K562 (cell line): ENCODE data around the gene ALX3. TPM values are rescaled to one million over a fixed set of nuclear protein-coding genes. Genes with fewer than 3 reads are reported as not detected.

Source experiments
- ATAC-seq: fragments of 200-7000 bp; cut with Tn5 transposase; 3 replicates; pipeline ENCODE4 v1.9.1; 2020; ENCODE audit warnings: moderate library complexity
- BruUV-seq: library from RNA; stranded (reverse); fragments of 400-500 nt; replicated peaks from 2 replicates; lab custom pipeline; 2021; lab: Mats Ljungman, UMichigan
- CTCF ChIA-PET: fragments of 300-600 bp; formaldehyde crosslinking; extraction: SDS; loops from one replicate; lab custom pipeline; 2021; ENCODE audit warnings: low intra/inter-chr PET ratio; lab: Yijun Ruan, JAX
- POLR2A ChIA-PET: fragments of 300-600, 350-650 bp; sonication (Branson Sonifier 250); formaldehyde crosslinking; extraction: SDS; loops from one replicate; lab custom pipeline; 2021; ENCODE audit warnings: antibody characterized with exemption, inconsistent platforms; lab: Yijun Ruan, JAX
- DNase-seq, 4 experiments: peaks; one replicate each; pipeline versions ENCODE4 v3.0.0 to v3.0.0-alpha.2; 2011 to 2018; ENCODE audit warnings: low spot score in 3 of 4, mixed read lengths in 3 of 4; ENCODE audit errors: extremely low read depth in 1 of 4
- FAIRE-seq: peaks from 2 replicates; lab custom pipeline; 2011; peaks lifted over from hg19 to GRCh38; lab: Jason Lieb, UNC
- H2AFZ ChIP-seq: 2 replicates; pipeline ENCODE4 v1.6.0; 2011; ENCODE audit warnings: low read depth, low read length, control low read depth, inconsistent platforms
- H3K27ac ChIP-seq: fragments of 200-600 bp; 3 replicates; pipeline ENCODE4 v1.8.0; 2011; ENCODE audit warnings: low read depth, mild to moderate bottlenecking, control low read depth, inconsistent platforms, low read length, moderate library complexity, mixed read lengths; ENCODE audit errors: extremely low read depth
- H3K27me3 ChIP-seq, 2 experiments: fragments of 300-600 bp in 1 of 2; 2 replicates in 1 of 2; 3 replicates in 1 of 2; pipeline versions ENCODE4 v1.6.0 to v1.8.0; 2011; ENCODE audit warnings: inconsistent platforms in 2 of 2, low read length in 2 of 2, mild to moderate bottlenecking in 1 of 2, mixed read lengths in 1 of 2, moderate library complexity in 1 of 2; ENCODE audit not compliant: control insufficient read depth in 2 of 2, insufficient read depth in 2 of 2
- H3K36me3 ChIP-seq: fragments of 300-600 bp; 3 replicates; pipeline ENCODE4 v1.8.0; 2011; ENCODE audit warnings: mild to moderate bottlenecking, low read length, inconsistent platforms; ENCODE audit not compliant: control insufficient read depth, insufficient read depth
- H3K4me1 ChIP-seq, 2 experiments: fragments of 200-600 bp in 1 of 2; replicated peaks in 1 of 2; 2 replicates in 1 of 2; 3 replicates in 1 of 2; pipeline versions ENCODE4 v1.5.1 to v1.8.0; 2011; ENCODE audit warnings: inconsistent platforms in 2 of 2, low read length in 2 of 2, mild to moderate bottlenecking in 1 of 2, mixed read lengths in 1 of 2, moderate library complexity in 1 of 2; ENCODE audit not compliant: control insufficient read depth in 2 of 2, insufficient read depth in 2 of 2
- H3K4me2 ChIP-seq: 2 replicates; pipeline ENCODE4 v1.6.1; 2011; ENCODE audit warnings: low read length, control low read depth, inconsistent platforms, mixed read lengths; ENCODE audit not compliant: insufficient read depth
- H3K4me3 ChIP-seq: fragments of 200-600 bp; sonication (generic), shearing (Covaris generic); 2 replicates; pipeline ENCODE4 v1.5.1; 2016; ENCODE audit warnings: control low read depth, inconsistent platforms
- H3K79me2 ChIP-seq: fragments of 200-600 bp; 3 replicates; pipeline ENCODE4 v1.8.0; 2011; ENCODE audit warnings: low read length, inconsistent platforms; ENCODE audit not compliant: control insufficient read depth, insufficient read depth
- H3K9ac ChIP-seq, 2 experiments: 2 replicates each; pipeline versions ENCODE4 v1.6.0 to v1.6.1; 2011; ENCODE audit warnings: low read depth in 2 of 2, low read length in 2 of 2, control low read depth in 1 of 2, inconsistent platforms in 1 of 2, mild to moderate bottlenecking in 1 of 2, mixed read lengths in 1 of 2; ENCODE audit not compliant: insufficient read depth in 1 of 2
- H3K9me1 ChIP-seq: one replicate; pipeline ENCODE4 v1.6.0; 2011; ENCODE audit warnings: inconsistent platforms, mild to moderate bottlenecking, low read length, moderate library complexity; ENCODE audit not compliant: control insufficient read depth, insufficient read depth
- H3K9me3 ChIP-seq: replicated peaks from 2 replicates; pipeline ENCODE4 v1.5.1; 2011; ENCODE audit warnings: low read depth, low read length, inconsistent platforms; ENCODE audit not compliant: control insufficient read depth, insufficient read depth
- H4K20me1 ChIP-seq: replicated peaks from 2 replicates; pipeline ENCODE4 v1.6.1; 2011; ENCODE audit warnings: low read length, inconsistent platforms, mixed read lengths; ENCODE audit not compliant: control insufficient read depth, insufficient read depth
- ATF1 ChIP-seq, 2 experiments: fragments of 450-650 bp in 1 of 2; IDR thresholded peaks; 2 replicates each; pipeline ENCODE4 v1.6.1; 2016; ENCODE audit warnings: missing compliant biosample characterization in 1 of 2, missing genetic modification characterization in 1 of 2
- CBX8 ChIP-seq: fragments of 200-600 bp; sonication (generic); IDR thresholded peaks from 2 replicates; pipeline ENCODE4 v1.6.1; 2012; ENCODE audit warnings: borderline replicate concordance, mixed run types, low read depth, mild to moderate bottlenecking, moderate library complexity, mixed read lengths, low read length, control low read depth, inconsistent platforms; ENCODE audit not compliant: poor library complexity, severe bottlenecking; ENCODE audit errors: extremely low read depth
- HMG20B ChIP-seq: fragments of 250-450 bp; sonication (Bioruptor Pico); IDR thresholded peaks from 2 replicates; pipeline ENCODE4 v1.5.0; 2021; ENCODE audit warnings: mild to moderate bottlenecking
- KAT7 ChIP-seq: sonication (generic); formaldehyde crosslinking; IDR thresholded peaks from 2 replicates; pipeline ENCODE4 v1.8.0; 2022; ENCODE audit warnings: missing genetic modification reagents, mild to moderate bottlenecking, borderline replicate concordance
- NFRKB ChIP-seq: fragments of 450-650 bp; IDR thresholded peaks from 2 replicates; pipeline ENCODE4 v1.6.1; 2016; ENCODE audit warnings: low read depth
- SMARCC2 ChIP-seq: fragments of 450-650 bp; IDR thresholded peaks from 2 replicates; pipeline ENCODE4 v1.6.1; 2017; ENCODE audit warnings: antibody characterized with exemption, moderate library complexity, mild to moderate bottlenecking, low read depth
- TRIM25 ChIP-seq: fragments of 450-650 bp; IDR thresholded peaks from 2 replicates; pipeline ENCODE4 v1.7.0; 2016; ENCODE audit warnings: borderline replicate concordance
- ZNF518B ChIP-seq: fragments of 250-450 bp; sonication (Bioruptor Pico); IDR thresholded peaks from 2 replicates; pipeline ENCODE4 v1.5.0; 2021; ENCODE audit warnings: mild to moderate bottlenecking, moderate library complexity
- WGBS: fragments of 100-300 bp; shearing (Covaris generic); methylation state at CpG from one replicate; pipeline ENCODE4 v1.1.6; 2016; ENCODE audit warnings: low coverage, mixed read lengths; ENCODE audit not compliant: insufficient coverage; ENCODE audit errors: missing lambda C conversion rate; 5-methylcytosine and 5-hydroxymethylcytosine counted together
- in situ Hi-C: fragments of 300-500 bp; cut with MboI; formaldehyde crosslinking; loops from 4 replicates; pipeline ENCODE4 v1.15.0; 2018; ENCODE audit warnings: inconsistent platforms, mixed read lengths
- intact Hi-C: fragments of 100-400 bp; cut with micrococcal nuclease; formaldehyde crosslinking; loops from 2 replicates; pipeline ENCODE4 v1.14.2; 2022
- polyA plus RNA-seq, 8 experiments: library from polyadenylated mRNA; depleted of rRNA in 4 of 8; stranded (reverse) in 5 of 8; unstranded in 3 of 8; fragments of >200 nt; fragmentation: Nextera tagmentation in 2 of 8; fragmentation: Illumina TruSeq in 1 of 8; extraction: Ambion mirVana in 2 of 8; extraction: Trizol in 1 of 8; gene quantifications; 2 replicates each; pipeline versions ENCODE4 v1.2.1 to v1.2.3, GENCODE V29; 2011 to 2014; ENCODE audit warnings: inconsistent platforms in 1 of 8, missing spikeins in 1 of 8
- total RNA-seq, 7 experiments: library from RNA; depleted of rRNA in 6 of 7; stranded (reverse); fragments of >200 nt in 6 of 7; fragmentation: Illumina TruSeq in 2 of 7; extraction: Trizol in 2 of 7; gene quantifications; 2 replicates each; pipeline versions ENCODE4 v1.2.1 to v1.2.3, GENCODE V29; 2011 to 2021; ENCODE audit warnings: low replicate concordance in 1 of 7
- TF ChIP-seq, protein P1 (sequence below): fragments of 450-650 bp; IDR thresholded peaks from 2 replicates; pipeline ENCODE4 v1.6.1; 2018; ENCODE audit not compliant: partially characterized antibody

The ALX3 gene
- total and polyA plus RNA-seq, 9 of the 15 experiments (the other 6 are each of a cell fraction or from before 2014, with no cell fraction given) = not detected

DNA sequence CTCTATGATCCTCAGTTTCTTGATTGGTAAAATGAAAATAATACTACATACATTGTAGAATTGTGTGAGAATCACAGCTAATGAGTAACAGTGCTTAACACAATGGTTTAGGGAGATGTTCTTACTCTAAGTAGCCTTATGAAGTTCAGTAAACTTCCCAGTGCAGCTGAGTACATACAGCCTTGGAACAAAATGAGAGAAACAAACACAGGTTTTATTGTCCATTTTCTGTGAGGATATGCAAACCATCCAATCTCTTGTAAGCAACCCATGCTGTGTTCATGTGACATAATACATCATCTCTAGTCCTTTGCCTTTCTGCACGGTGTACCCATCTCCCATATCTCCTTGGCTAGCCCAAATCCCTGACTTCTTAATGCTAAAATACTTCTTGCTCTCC, 50.7 kb downstream of the ALX3 start (continued):
- TF ChIP-seq, protein P1, sequence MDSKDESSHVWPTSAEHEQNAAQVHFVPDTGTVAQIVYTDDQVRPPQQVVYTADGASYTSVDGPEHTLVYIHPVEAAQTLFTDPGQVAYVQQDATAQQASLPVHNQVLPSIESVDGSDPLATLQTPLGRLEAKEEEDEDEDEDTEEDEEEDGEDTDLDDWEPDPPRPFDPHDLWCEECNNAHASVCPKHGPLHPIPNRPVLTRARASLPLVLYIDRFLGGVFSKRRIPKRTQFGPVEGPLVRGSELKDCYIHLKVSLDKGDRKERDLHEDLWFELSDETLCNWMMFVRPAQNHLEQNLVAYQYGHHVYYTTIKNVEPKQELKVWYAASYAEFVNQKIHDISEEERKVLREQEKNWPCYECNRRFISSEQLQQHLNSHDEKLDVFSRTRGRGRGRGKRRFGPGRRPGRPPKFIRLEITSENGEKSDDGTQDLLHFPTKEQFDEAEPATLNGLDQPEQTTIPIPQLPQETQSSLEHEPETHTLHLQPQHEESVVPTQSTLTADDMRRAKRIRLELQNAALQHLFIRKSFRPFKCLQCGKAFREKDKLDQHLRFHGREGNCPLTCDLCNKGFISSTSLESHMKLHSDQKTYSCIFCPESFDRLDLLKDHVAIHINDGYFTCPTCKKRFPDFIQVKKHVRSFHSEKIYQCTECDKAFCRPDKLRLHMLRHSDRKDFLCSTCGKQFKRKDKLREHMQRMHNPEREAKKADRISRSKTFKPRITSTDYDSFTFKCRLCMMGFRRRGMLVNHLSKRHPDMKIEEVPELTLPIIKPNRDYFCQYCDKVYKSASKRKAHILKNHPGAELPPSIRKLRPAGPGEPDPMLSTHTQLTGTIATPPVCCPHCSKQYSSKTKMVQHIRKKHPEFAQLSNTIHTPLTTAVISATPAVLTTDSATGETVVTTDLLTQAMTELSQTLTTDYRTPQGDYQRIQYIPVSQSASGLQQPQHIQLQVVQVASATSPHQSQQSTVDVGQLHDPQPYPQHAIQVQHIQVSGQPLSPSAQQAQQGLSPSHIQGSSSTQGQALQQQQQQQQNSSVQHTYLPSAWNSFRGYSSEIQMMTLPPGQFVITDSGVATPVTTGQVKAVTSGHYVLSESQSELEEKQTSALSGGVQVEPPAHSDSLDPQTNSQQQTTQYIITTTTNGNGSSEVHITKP = no peak
- TF ChIP-seq TRIM25 = no peak

GRCh38 chr1:110018396-110018795, 52.1 kb downstream of the ALX3 start:
- Histone ChIP-seq H3K27ac (no peak overlapping the region), H3K9me3 (no peaks in the 10 kb centered on the region), H3K4me2 (no peak overlapping the region), H3K9me1 (no peaks in the 10 kb centered on the region), H3K79me2 (no peaks in the 10 kb centered on the region), H3K9ac (0 out of 4 replicates have a peak overlapping the region, but pooled peaks of 1 of the 2 experiments have one; percentile 15), H2AFZ (no peak overlapping the region), H3K4me1 (no peaks in the 10 kb centered on the region), H3K36me3 (peaks cover 95% of the 10 kb centered on the region), H3K27me3 (no peaks in the 10 kb centered on the region), H4K20me1 (no peaks in the 10 kb centered on the region), H3K4me3 (no peak overlapping the region)
- ChIA-PET POLR2A (interaction anchor here (0.8 to 2.7 kb wide), 3 partner anchors 11 to 16 kb away, joined by 3 to 14 read pairs (median 5); partner anchors contain the start of gene STRIP1), CTCF (no interaction called here)
- no peak for ATAC-seq
- intact Hi-C loops = no loop called here
- DNase-seq = no peak
- no TSS peak for BruUV-seq
- in situ Hi-C loops = loop anchor here (10.0 kb wide), 1 partner anchor 374 kb away; no protein-coding TSS in a partner anchor
- 93% methylated on average over 7 of the region's 9 CpGs for WGBS
- no peak for FAIRE-seq
- TF ChIP-seq CBX8 (no peak), HMG20B (CRISPR knock-in tag) (no peak), SMARCC2 (no peak), KAT7 (no peak), ZNF518B (CRISPR knock-in tag) (no peak), ATF1 (CRISPR knock-in tag; IDR thresholded peaks at IDR 0.05) (no peak), ATF1 (tag; IDR thresholded peaks at IDR 0.05) (no peak), NFRKB (no peak)
